GM08714 (cell line): ENCODE results near the gene FRMD1.

Source experiments
- H3K4me3 ChIP-seq: fragments of 200-500 bp; sonication (Bioruptor generic); 2 replicates; pipeline ENCODE4 v1.5.1; 2014; ENCODE audit warnings: mild to moderate bottlenecking, low read length, inconsistent platforms
- ZNF274 ChIP-seq: IDR thresholded peaks from 2 replicates; pipeline ENCODE4 v1.6.1; 2012; ENCODE audit warnings: mild to moderate bottlenecking, low read depth, low read length

FRMD1 gene

DNA sequence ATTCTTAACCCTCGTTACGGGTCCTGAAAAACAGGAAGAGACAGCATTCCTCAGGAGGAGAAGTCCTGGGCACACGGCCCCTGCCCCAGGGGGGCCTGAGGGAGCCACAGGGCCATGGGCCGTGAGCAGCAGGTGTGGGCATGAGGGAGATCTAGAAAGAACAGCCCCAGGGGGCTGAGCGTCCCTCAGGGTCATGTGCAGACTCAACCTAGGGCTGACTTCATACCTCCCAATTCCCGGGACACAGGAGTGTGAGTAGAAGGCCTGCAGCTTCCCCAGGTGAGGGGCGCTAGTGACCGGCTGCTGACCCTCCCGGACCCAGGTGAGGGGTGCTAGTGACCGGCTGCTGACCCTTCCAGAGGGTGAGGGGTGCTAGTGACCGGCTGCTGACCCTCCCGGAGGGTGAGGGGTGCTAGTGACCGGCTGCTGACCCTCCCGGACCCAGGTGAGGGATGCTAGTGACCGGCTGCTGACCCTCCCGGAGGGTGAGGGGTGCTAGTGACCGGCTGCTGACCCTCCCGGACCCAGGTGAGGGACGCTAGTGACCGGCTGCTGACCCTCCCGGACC is 35.1 kb downstream of the FRMD1 start:
- TF ChIP-seq ZNF274, result no peak

DNA sequence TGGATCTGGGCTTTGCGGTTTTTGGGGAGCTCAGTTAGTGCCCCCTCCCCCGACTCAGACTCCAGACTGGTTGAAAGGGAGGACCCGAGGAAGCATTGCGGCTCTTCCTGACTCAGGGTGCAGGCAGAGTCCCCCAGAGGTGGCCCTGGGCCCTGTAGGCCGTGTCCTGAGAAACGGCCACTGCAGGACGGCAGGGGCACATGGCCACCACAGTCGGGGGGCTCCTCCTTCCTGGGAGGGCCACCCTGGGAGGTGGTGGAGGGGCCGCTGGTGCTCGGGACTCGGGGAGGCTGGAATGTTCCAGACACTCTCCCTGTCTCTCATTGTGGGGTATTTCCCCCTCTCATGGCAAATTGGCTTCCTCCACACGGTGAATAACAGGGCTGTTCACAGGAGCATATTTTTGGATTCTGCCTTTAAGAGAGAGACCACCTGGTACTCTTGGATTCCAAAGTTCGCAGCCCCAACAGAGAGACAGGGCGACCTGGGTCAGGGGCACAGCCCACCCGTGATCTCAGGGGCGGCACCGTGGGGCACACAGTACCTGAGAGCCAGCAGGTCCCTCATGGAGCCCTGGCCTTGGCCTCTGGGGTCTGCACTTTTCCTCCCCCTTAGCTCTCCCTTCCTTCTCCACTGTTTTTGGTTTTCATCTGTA is 35.7 kb downstream of the FRMD1 start:
- no peak overlapping the region for H3K4me3 ChIP-seq
- no peak for TF ChIP-seq ZNF274

More for the DNA sequence above, 35.1 kb downstream of the FRMD1 start:
- no peak overlapping the region for H3K4me3 ChIP-seq

DNA sequence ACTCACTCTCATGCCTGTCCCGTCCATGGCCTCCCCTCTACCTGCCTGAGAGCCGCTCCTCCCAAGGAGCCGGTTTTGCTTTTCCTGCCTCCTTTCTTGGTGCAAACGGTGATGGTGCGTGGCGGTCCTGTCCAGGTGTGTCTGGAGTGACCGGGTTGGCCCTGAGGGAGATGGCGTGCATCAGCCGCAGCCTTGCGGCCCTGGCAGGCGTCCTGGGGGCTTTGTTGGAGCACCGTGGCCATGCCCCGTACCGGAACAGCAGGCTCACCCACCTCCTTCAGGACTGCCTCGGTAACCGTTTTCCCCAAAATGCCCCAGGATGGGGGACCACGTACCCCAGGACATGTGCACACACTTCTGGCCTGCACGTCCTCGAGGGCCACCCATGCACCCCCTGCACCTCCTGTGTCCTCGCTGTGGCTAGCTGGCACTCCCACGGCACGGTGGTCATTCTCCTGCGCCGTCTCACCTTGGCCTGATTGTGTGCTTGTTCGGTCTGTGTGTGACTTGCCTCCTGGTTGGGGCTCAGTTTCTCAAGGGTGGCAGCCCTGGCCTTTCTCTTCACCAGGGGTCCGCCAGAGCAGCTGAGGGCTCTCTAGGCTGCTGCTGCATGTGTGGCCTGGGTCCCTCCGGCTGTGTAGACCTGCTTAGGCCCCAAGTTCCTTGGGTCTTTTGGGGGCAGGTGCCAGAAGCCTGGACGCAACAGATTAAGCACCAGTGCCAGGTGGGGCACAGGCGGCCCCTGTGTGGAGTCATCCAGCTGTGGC is 36.4 kb downstream of the FRMD1 start:
- H3K4me3 ChIP-seq, result no peak overlapping the region
- TF ChIP-seq ZNF274, result no peak

DNA sequence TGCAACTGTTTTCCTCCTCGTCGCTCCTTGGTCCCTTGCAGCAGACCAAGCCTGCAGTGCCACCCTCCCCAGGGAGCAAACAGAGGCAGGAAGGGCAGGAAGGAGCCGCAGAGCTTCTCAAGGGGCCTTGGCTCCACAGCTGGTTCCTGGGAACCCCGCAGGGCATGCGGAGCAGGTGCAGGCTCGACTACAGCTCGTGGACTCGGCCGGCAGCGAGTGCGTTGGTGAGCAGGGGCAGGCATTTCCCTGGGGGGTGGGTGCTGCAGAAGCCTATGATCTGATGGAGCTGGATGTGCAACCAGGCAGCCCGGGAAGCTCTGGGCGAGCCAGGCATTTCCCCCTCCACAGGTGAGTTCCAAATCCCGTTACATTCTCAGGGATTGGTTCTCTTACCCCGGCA is 37.1 kb downstream of the FRMD1 start:
- no peak for TF ChIP-seq ZNF274
- no peak overlapping the region for H3K4me3 ChIP-seq

DNA sequence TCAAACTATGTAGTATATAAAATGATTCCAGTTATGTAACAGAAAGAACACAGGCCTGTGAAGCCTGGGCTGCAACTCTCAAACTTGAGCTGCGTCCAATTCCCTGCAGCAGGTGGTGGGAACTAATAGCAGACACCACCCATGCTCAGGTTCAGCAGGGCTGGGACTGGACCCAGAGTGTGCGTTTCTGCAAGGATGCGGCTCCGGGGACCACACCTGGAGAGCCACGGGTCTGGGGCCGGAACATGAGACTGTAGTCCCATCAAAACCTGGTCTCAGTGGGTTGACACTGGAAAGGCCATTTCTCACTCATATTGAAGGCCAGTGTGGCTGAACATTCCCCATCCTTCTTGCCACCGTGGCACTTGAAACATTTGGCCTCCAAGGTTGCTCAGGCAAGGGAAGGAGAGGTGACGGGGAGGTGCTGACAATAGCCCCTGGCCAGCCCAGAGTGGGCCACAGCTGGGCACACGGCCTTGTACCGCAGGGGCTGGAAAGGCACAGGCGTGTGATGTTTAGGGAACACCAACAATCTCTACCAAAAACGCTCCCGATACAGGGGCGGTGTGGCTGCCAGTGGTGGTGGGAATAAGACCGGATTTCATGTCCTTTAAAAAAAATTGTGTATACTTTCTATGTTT is 38.0 kb downstream of the FRMD1 start:
- no peak overlapping the region for H3K4me3 ChIP-seq
- no peak for TF ChIP-seq ZNF274

DNA sequence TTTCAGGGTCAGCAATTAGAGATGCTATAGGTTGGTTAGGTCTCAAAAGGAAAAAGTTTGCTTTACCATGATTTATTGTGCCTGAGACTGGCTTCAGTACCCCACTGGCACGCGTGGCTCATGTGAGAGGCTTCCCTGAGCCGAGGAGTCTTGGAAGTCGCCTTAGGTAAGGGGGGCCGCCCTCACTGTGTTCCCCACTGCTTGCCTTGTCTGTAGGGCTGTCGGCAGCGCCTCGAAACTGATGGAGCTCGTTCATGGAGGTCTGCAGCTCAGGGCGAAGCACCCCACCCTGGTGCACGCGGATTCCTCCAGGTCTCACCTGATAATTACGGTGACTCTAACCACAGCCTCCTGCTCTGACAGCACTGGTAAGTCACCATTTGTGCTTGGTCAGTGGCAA is 39.2 kb downstream of the FRMD1 start:
- no peak for TF ChIP-seq ZNF274

DNA sequence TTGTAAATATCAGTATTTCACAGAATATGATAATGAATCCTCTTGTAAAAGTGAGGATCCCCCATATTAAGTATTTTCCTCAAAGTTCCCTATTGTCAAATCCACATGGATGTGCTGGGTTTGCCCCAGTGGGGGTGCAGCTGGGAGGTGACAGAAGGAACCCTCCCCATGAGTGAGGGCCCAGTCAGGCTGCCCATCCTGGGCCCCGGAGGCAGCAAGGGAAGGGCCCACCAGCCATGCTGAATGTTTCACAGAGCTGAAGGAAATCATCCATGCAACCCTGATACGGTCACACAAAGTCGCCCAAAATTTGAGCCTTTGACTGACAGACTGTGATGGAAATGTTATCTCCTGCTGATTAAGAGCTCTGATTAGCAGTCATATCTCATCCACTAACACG is 39.7 kb downstream of the FRMD1 start:
- H3K4me3 ChIP-seq, result no peak overlapping the region
- no peak for TF ChIP-seq ZNF274

More for the DNA sequence above, 39.2 kb downstream of the FRMD1 start:
- no peak overlapping the region for H3K4me3 ChIP-seq

DNA sequence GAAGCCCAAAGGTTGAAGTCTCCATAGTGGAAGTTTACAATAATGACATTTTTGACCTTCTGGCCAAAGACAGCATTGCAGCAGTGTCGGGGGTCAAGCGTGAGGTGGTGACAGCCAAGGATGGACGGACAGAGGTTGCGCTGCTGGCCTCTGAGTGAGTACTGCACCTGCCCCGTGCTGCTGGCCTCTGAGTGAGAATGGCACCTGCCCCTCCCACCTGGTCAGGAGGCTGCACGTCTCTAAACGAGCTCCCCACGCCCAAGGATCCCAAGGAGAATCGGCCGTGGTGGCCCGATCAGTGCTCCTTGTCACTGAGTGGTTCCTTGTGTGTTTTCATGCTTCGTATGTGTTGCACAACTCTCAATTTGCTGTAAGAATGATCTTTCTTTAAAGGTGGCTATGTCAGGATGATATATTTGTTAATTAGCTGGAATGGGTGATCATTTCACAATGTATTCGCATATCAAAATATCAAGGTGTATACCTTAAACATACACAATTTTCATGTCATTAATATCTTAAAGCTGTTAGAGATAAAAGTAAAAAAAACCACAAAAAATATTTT is 40.4 kb downstream of the FRMD1 start:
- H3K4me3 ChIP-seq, result no peak overlapping the region
- TF ChIP-seq ZNF274, result no peak

DNA sequence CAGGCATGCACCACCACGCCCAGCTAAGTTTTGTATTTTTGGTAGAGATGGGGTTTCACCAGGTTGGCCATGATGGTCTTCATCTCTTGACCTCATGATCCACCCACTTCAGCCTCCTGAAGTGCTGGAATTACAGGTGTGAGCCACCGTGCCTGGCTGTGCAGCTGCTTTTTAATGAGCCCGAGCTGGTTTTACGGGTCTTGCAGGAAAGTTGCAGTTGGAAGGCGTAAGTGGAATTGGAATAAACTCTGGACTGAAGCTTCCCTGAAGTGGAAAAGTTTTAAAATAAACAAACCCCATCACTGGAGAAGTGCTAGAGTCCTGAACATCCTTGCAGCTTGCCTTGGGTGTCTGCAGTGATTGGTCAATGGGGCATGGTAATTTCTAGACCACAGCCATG is 41.2 kb downstream of the FRMD1 start:
- TF ChIP-seq ZNF274, result no peak
- H3K4me3 ChIP-seq, result no peak overlapping the region

DNA sequence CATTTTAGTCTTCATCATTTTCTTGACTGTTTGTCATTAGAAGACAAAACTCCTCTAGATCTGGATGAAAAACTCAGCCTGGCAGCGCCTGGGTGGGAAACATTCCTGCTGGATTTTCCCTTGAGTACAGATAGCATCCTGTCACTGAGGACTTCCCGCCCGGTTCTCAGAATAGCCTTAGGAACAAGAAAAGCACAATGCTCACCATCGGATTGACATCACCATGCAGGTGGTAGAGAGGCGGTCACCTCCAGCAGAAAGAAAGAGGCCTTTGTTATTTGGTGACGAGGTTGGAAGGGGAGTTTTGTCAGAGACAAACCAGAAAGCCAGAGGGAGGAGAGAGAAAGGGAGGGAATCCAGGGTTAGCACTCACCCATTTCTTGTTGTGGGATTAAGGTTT is 41.8 kb downstream of the FRMD1 start:
- H3K4me3 ChIP-seq, result no peak overlapping the region
- TF ChIP-seq ZNF274, result no peak

DNA sequence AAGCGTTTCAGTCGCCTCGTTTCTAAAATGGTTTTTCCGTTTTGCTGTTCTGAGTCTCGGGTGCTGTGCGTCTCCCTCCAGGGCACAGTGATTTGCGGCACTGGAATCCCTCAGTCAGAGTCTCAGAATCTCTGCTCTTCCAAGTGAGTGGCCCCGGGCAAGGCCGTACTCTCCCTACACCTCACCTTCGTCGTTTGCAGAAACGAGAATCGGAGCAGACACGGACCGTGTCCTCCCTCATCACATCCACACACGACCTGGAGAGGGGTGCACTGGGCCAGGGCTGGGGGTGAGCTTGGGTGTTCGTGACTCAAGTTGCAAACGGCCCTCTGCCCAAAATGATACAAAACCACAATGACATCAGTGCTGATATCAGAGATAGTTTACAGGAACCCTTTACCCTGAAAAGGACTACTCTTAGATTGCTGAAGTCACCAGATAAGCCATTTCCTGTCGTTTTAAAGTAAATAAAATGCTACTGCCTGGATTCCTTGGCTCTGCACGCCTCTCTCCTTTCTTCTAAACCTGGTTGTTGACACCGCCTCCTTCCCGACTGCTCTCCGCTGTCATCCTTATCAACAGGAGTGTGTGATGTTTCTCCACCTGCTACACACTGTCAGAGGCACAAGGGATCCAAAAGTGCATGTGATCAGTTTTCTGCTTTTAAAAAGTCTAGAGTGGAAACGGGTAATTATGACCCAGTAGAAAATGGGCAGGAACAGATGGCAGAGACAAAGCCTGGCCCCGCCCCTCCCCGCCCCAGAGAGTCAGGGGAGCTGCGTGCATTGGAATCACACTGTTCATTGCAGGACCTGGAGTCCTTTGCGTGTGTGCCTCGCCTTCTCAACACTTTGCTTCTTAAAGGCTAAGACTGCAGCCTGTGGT is 43.1 kb downstream of the FRMD1 start:
- no peak overlapping the region for H3K4me3 ChIP-seq
- no peak for TF ChIP-seq ZNF274

DNA sequence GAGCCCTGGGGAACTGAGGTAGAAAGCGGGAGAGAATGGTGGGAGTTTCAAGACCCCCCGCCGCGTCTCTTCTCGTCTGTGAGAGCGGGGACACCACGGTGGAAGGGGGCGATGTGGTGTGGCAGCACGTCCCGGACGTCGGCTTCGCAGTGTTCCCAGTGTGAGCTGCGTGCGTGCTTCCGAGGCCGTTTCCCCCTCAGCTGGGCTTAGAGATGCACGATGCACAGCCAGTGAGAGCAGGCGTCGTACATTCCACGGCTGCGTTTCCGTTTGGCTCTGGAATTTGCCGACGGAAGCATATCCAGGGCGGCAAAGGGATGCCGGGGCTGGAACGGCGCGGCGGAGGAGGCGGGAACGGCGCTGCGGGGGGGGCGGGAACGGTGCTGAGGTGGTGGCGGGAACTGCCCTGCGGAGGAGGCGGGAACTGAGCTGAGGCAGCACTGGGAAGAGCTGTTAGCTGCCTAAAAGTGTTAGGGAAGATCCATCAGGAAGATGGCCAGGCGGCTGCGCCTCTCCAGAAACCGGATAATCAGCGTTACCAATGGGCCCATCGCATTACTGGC is 43.8 kb downstream of the FRMD1 start:
- H3K4me3 ChIP-seq, result no peak overlapping the region
- TF ChIP-seq ZNF274, result no peak

DNA sequence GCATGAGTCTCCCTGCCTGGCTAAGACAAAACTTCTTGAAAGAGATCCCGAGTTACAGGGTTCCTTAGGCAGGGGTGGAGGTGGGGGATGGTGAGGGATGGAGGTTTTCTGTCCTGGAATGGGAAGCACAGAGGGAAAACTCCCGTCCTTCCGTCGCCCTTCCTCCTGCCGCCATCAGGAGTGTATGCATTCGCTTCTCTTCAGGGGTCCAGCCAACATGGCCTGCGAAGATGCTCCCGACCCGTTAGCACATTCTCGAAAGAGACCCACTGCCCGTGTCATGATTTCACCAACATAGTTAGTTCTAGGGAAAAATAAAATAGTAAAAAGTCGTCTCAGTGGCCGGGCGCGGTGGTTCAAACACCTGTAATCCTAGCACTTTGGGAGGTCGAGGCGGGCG is 44.5 kb downstream of the FRMD1 start:
- no peak overlapping the region for H3K4me3 ChIP-seq
- no peak for TF ChIP-seq ZNF274
